Thyroid gland (tissue), 4 donors: ENCODE results near the gene ETHE1. TPM values are rescaled to one million over a fixed set of nuclear protein-coding genes. Genes with fewer than 3 reads are reported as not detected.
"Not testable (repeated sequence)": the region's sequence is repeated elsewhere in the genome, so short reads cannot be mapped to it uniquely, and the experiment has no call there.

Experiments
- DNase-seq, 2 donors: peaks; one replicate each; pipeline ENCODE4 v3.0.0-alpha.2; 2019
- H3K27ac ChIP-seq, 3 donors: fragments of 200-600 bp; sonication (generic); 1 replicate in 2 of 3; 2 replicates in 1 of 3; pipeline ENCODE4 v1.5.1; 2016 to 2019; ENCODE audit warnings: mild to moderate bottlenecking in 1 of 3, moderate library complexity in 1 of 3
- H3K27me3 ChIP-seq: fragments of 200-600 bp; sonication (generic); one replicate; pipeline ENCODE4 v1.5.1; 2019
- H3K36me3 ChIP-seq, 2 donors: fragments of 200-600 bp; sonication (generic); one replicate each; pipeline ENCODE4 v1.5.1; 2016 to 2019
- H3K4me1 ChIP-seq, 2 donors: fragments of 200-600 bp; sonication (generic); one replicate each; pipeline ENCODE4 v1.5.1; 2017 to 2019
- H3K4me3 ChIP-seq, 3 donors: fragments of 200-600 bp; sonication (generic); replicated peaks in 1 of 3; 1 replicate in 2 of 3; 2 replicates in 1 of 3; pipeline ENCODE4 v1.5.1; 2016; ENCODE audit warnings: mild to moderate bottlenecking in 1 of 3
- H3K9me3 ChIP-seq: fragments of 200-600 bp; sonication (generic); one replicate; pipeline ENCODE4 v1.5.1; 2017
- CTCF ChIP-seq, 6 experiments: fragments of 200-600 bp in 3 of 6; fragments of 450-650 bp in 3 of 6; sonication (generic) in 3 of 6; IDR thresholded peaks; one replicate each; pipeline ENCODE4 v1.5.1; 2016 to 2019; ENCODE audit warnings: antibody characterized with exemption in 6 of 6, mild to moderate bottlenecking in 2 of 6, inconsistent platforms in 1 of 6, moderate library complexity in 1 of 6
- POLR2A ChIP-seq, 2 donors: fragments of 450-650 bp; IDR thresholded peaks; one replicate each; pipeline ENCODE4 v1.6.1; 2017; ENCODE audit warnings: antibody characterized with exemption in 2 of 2, mild to moderate bottlenecking in 2 of 2, moderate library complexity in 1 of 2
- WGBS, 2 donors: methylation state at CpG; one replicate each; pipeline ENCODE4 v1.1.5; 2017; 5-methylcytosine and 5-hydroxymethylcytosine counted together
- intact Hi-C: fragments of 100-400 bp; cut with DNase I; formaldehyde crosslinking; loops from one replicate; pipeline ENCODE4 v1.15.1; 2023
- total RNA-seq, 4 donors: library from RNA; depleted of rRNA; stranded (reverse); fragments of >200 nt; gene quantifications; one replicate each; pipeline ENCODE4 v1.2.3, GENCODE V29; 2016

Gene ETHE1
- total RNA-seq, 4 donors from 2014 or later = 22.4 to 61.9 (median 32.5) TPM

- peaks cover 21 to 24% of the 10 kb centered on the region in 2 donors for H3K36me3 ChIP-seq
- H3K9me3 ChIP-seq = no peaks in the 10 kb centered on the region
- DNase-seq = no peak
- H3K27me3 ChIP-seq = no peaks in the 10 kb centered on the region
- 100% methylated on average over 1 of the region's 3 CpGs; no CpG with 5 or more reads in 1 of the 2 donors for WGBS, 2 donors
- no peak overlapping the region for H3K4me3 ChIP-seq
- intact Hi-C loops = no loop called here
- H3K4me1 ChIP-seq = no peaks in the 10 kb centered on the region
- H3K27ac ChIP-seq = no peak overlapping the region
- no peak for TF ChIP-seq CTCF (IDR thresholded peaks at IDR 0.05)
- TF ChIP-seq POLR2A (IDR thresholded peaks at IDR 0.05) = no peak
These were observed 25.1 kb upstream of the ETHE1 start for GRCh38 chr19:43552198-43552450.

- no peaks in the 10 kb centered on the region for H3K4me1 ChIP-seq
- H3K27ac ChIP-seq = no peak overlapping the region
- no peak for DNase-seq
- no peak for TF ChIP-seq POLR2A (IDR thresholded peaks at IDR 0.05)
- no peak for TF ChIP-seq CTCF (IDR thresholded peaks at IDR 0.05)
- H3K4me3 ChIP-seq = no peak overlapping the region
- intact Hi-C loops = no loop called here
- peaks cover 21 to 24% of the 10 kb centered on the region in 2 donors for H3K36me3 ChIP-seq
- H3K27me3 ChIP-seq = no peaks in the 10 kb centered on the region
- H3K9me3 ChIP-seq = no peaks in the 10 kb centered on the region
- WGBS, 2 donors = 93 to 97% methylated on average over 19 to 20 of the region's 23 CpGs
These were observed 24.6 kb upstream of the ETHE1 start for GRCh38 chr19:43551399-43552197.

- no peak overlapping the region for H3K4me3 ChIP-seq
- no peaks in the 10 kb centered on the region for H3K9me3 ChIP-seq
- no peaks in the 10 kb centered on the region for H3K27me3 ChIP-seq
- no peak overlapping the region for H3K27ac ChIP-seq
- TF ChIP-seq CTCF (IDR thresholded peaks at IDR 0.05) (no peak), POLR2A (IDR thresholded peaks at IDR 0.05) (no peak)
- no peaks in the 10 kb centered on the region for H3K4me1 ChIP-seq
- WGBS, 2 donors = 87 to 95% methylated on average over 2 of the region's 2 CpGs
- H3K36me3 ChIP-seq = peaks cover 32 to 37% of the 10 kb centered on the region in 2 donors
- DNase-seq = no peak
- intact Hi-C loops = no loop called here
These were observed 21.7 kb upstream of the ETHE1 start for GRCh38 chr19:43548706-43549105.

- H3K9me3 ChIP-seq, H3K27me3 ChIP-seq, H3K4me1 ChIP-seq, H3K4me3 ChIP-seq, H3K27ac ChIP-seq, intact Hi-C loops, DNase-seq: not testable (repeated sequence)
- peaks cover 35 to 45% of the 10 kb centered on the region in 2 donors for H3K36me3 ChIP-seq
- 86% methylated on average over 5 of the region's 24 CpGs; no CpG with 5 or more reads in 1 of the 2 donors for WGBS, 2 donors
These were observed 20.9 kb upstream of the ETHE1 start for GRCh38 chr19:43547926-43548325.

GRCh38 chr19:43546581-43546980 lies 19.6 kb upstream of the ETHE1 start:
- TF ChIP-seq CTCF (IDR thresholded peaks at IDR 0.05) (no peak), POLR2A (IDR thresholded peaks at IDR 0.05) (no peak)
- no peak overlapping the region for H3K27ac ChIP-seq
- no peaks in the 10 kb centered on the region for H3K9me3 ChIP-seq
- intact Hi-C loops = no loop called here
- no peaks in the 10 kb centered on the region for H3K27me3 ChIP-seq
- H3K36me3 ChIP-seq = peaks cover 31 to 51% of the 10 kb centered on the region in 2 donors
- 88 to 100% methylated on average over 2 to 3 of the region's 3 CpGs for WGBS, 2 donors
- no peaks in the 10 kb centered on the region for H3K4me1 ChIP-seq
- DNase-seq = no peak
- H3K4me3 ChIP-seq = no peak overlapping the region
